Prostate gland (tissue), 2 donors: ENCODE data around the gene NFIX.

Source experiments
- POLR2A ChIP-seq: fragments of 450-650 bp; IDR thresholded peaks from one replicate; pipeline ENCODE4 v1.6.1; 2016; ENCODE audit warnings: antibody characterized with exemption, mild to moderate bottlenecking
- POLR2AphosphoS5 ChIP-seq: sonication (generic); formaldehyde crosslinking; IDR thresholded peaks from one replicate; pipeline ENCODE4 v1.6.1; 2017; ENCODE audit warnings: antibody characterized with exemption
- TF ChIP-seq, protein P1 (sequence below), 4 experiments: fragments of 200-600 bp in 2 of 4; fragments of 450-650 bp in 2 of 4; sonication (generic) in 2 of 4; IDR thresholded peaks; 1 replicate in 3 of 4; 2 replicates in 1 of 4; pipeline ENCODE4 v1.5.1; 2016 to 2019; ENCODE audit warnings: antibody characterized with exemption in 4 of 4, mild to moderate bottlenecking in 2 of 4, moderate library complexity in 2 of 4

DNA sequence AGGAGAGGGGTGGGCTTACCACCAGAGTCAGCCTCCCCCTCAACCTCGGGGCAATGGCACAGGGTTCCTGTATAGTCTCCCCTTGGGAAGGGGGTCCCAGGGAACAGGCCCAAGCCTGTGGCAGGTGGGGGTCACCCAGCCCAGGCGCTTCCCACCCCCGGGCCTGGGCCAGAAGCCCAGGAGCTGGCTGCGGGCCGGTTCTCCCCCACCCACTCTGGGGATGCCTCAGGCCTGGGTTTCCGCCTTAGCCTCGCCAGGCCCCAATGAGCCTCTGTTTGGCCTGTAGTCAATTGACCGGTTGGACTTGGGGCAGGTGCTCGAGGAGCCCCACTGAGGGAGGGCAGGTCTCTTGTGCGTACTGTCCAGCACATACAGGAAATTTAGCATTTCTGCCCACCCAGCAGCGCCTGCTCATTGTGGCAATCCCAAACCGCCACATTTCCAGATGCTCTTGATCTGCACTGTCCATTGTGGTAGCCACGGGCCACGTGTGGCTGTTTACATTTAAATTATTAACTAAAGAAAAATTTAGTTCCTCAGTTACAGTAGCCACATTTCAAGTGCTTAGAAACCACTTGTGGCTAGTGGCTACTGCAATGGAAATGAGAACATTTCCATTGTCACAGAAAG is 97.4 kb downstream of the NFIX start:
- TF ChIP-seq, protein P1, sequence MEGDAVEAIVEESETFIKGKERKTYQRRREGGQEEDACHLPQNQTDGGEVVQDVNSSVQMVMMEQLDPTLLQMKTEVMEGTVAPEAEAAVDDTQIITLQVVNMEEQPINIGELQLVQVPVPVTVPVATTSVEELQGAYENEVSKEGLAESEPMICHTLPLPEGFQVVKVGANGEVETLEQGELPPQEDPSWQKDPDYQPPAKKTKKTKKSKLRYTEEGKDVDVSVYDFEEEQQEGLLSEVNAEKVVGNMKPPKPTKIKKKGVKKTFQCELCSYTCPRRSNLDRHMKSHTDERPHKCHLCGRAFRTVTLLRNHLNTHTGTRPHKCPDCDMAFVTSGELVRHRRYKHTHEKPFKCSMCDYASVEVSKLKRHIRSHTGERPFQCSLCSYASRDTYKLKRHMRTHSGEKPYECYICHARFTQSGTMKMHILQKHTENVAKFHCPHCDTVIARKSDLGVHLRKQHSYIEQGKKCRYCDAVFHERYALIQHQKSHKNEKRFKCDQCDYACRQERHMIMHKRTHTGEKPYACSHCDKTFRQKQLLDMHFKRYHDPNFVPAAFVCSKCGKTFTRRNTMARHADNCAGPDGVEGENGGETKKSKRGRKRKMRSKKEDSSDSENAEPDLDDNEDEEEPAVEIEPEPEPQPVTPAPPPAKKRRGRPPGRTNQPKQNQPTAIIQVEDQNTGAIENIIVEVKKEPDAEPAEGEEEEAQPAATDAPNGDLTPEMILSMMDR (IDR thresholded peaks at IDR 0.05), result no peak
- TF ChIP-seq POLR2AphosphoS5 (no peak), POLR2A (no peak)
